ENCODE measurements around the gene FNDC7.
"Not testable (repeated sequence)": the region's sequence is repeated elsewhere in the genome, so short reads cannot be mapped to it uniquely, and the experiment has no call there.

Gene FNDC7

DNA sequence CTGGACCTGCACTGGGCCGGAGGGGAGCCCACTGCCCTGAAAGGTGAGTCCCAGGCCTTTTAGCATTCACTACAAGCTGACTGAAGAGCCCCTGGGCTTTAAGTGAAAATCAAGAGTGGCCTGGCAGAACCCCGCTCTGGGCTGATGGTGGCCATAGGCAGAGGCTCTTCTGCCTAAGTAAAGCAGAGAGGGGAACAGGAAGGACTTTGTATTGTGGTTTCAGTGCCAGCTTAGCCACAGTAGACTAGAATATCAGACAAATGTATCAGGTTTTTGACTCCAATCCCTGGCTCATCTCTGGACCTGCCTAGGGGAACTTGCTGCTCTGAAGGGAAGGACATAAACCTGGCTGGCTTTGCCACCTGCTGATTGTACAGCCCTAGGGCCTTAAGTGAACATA, 41.6 kb upstream of the FNDC7 start:
- H3K9me3 ChIP-seq (ENCODE audit: severe bottlenecking): no peaks in the 10 kb centered on the region
- H3K4me1 ChIP-seq (ENCODE audit: insufficient read depth, poor library complexity, severe bottlenecking): no peaks in the 10 kb centered on the region
- H3K4me3 ChIP-seq (ENCODE audit: severe bottlenecking): no peak overlapping the region
- DNase-seq (ENCODE audit: low spot score) (no peak), ATAC-seq (ENCODE audit: low read depth) (no peak)
- TF ChIP-seq, protein P1, sequence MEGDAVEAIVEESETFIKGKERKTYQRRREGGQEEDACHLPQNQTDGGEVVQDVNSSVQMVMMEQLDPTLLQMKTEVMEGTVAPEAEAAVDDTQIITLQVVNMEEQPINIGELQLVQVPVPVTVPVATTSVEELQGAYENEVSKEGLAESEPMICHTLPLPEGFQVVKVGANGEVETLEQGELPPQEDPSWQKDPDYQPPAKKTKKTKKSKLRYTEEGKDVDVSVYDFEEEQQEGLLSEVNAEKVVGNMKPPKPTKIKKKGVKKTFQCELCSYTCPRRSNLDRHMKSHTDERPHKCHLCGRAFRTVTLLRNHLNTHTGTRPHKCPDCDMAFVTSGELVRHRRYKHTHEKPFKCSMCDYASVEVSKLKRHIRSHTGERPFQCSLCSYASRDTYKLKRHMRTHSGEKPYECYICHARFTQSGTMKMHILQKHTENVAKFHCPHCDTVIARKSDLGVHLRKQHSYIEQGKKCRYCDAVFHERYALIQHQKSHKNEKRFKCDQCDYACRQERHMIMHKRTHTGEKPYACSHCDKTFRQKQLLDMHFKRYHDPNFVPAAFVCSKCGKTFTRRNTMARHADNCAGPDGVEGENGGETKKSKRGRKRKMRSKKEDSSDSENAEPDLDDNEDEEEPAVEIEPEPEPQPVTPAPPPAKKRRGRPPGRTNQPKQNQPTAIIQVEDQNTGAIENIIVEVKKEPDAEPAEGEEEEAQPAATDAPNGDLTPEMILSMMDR (IDR thresholded peaks at IDR 0.05; ENCODE audit: poor library complexity, severe bottlenecking): no peak
- H3K27me3 ChIP-seq (ENCODE audit: insufficient read depth, poor library complexity, severe bottlenecking): no peaks in the 10 kb centered on the region
- H3K27ac ChIP-seq (ENCODE audit: poor library complexity, severe bottlenecking): no peak overlapping the region
- no peaks in the 10 kb centered on the region for H3K36me3 ChIP-seq (ENCODE audit: low read depth)

DNA sequence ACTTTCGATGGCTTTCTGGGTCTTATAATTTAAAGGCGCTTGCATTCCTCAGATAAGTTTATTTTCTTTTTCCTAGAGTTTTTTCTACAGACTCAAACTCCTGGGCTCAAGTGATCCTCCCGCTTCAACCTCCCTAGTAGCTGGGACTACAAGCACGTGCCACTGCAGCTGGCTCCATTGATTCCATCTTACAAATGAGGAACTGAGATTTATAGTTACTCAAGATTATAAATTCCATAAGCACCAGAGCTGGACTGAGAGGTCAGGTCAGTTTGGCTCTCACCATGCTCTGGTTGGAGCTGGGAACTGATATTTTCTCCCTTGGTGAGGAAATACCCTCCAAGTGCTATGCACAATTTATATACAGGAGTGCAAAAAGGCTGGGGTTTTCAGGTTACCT, 34.0 kb upstream of the FNDC7 start:
- TF ChIP-seq, protein P1 (IDR thresholded peaks at IDR 0.05; ENCODE audit: poor library complexity, severe bottlenecking): no peak
- peaks cover 4% of the 10 kb centered on the region for H3K4me1 ChIP-seq (ENCODE audit: insufficient read depth, poor library complexity, severe bottlenecking)
- no peaks in the 10 kb centered on the region for H3K27me3 ChIP-seq (ENCODE audit: insufficient read depth, poor library complexity, severe bottlenecking)
- DNase-seq (ENCODE audit: low spot score): no peak
- no peaks in the 10 kb centered on the region for H3K36me3 ChIP-seq (ENCODE audit: low read depth)
- ATAC-seq (ENCODE audit: low read depth): no peak
- no peak overlapping the region for H3K4me3 ChIP-seq (ENCODE audit: severe bottlenecking)
- no peak overlapping the region for H3K27ac ChIP-seq (ENCODE audit: poor library complexity, severe bottlenecking)
- H3K9me3 ChIP-seq (ENCODE audit: severe bottlenecking): no peaks in the 10 kb centered on the region

DNA sequence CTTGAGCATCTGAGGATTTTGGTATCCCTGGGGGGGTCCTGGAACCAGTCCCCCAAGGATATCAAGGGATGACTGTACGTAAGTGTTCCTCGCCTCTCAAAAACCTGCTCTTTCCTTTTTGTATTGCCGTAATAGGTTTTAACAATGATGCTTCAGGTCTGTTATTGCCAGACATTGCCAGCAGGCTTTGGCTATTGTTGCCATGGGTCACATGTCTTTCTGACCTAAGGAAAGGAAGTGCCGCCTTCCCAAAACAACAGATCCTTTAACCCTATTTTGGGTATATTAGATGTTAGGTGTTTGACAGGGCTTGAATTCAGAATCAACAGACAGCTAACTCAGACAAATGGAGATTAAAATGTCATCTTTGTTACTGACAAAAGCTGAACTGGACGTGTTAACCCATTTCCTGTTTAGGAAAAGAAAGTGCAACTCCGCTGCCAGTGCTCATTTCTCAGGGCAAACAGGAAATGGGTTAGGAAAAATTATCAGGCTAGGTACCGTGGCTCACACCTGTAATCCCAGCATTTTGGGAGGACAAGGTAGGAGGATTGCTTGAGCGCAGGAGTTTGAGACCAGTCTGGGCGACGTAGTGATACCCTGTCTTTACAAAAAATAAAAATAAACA, 33.0 kb upstream of the FNDC7 start:
- DNase-seq (ENCODE audit: low spot score) (no peak), ATAC-seq (ENCODE audit: low read depth) (no peak)

DNA sequence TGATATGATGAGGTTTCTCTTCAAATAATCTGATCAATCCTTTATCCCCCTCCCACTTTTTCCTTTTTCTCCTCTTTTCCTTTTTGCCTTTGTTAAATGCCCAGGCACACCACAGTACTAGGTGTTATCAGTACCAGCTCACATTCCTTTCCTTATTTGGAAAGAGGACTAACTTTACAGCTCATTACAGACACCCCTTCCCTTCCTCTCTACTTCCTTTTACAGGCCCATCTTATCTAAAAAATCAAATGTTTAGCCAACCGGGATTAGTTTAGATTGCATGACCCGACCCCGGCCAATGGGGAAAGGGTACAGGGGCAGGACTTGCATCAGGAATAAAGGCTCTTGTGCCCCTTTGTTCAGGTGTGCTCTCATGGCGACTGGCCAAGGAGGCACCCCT, 31.0 kb upstream of the FNDC7 start:
- H3K27ac ChIP-seq (ENCODE audit: poor library complexity, severe bottlenecking); H3K4me3 ChIP-seq (ENCODE audit: severe bottlenecking); H3K9me3 ChIP-seq (ENCODE audit: severe bottlenecking); ATAC-seq (ENCODE audit: low read depth); H3K27me3 ChIP-seq (ENCODE audit: insufficient read depth, poor library complexity, severe bottlenecking); H3K4me1 ChIP-seq (ENCODE audit: insufficient read depth, poor library complexity, severe bottlenecking); H3K36me3 ChIP-seq (ENCODE audit: low read depth); DNase-seq (ENCODE audit: low spot score): not testable (repeated sequence)

More for the DNA sequence above, 33.0 kb upstream of the FNDC7 start:
- no peaks in the 10 kb centered on the region for H3K36me3 ChIP-seq (ENCODE audit: low read depth)
- H3K27me3 ChIP-seq (ENCODE audit: insufficient read depth, poor library complexity, severe bottlenecking): no peaks in the 10 kb centered on the region
- no peak overlapping the region for H3K27ac ChIP-seq (ENCODE audit: poor library complexity, severe bottlenecking)
- H3K4me3 ChIP-seq (ENCODE audit: severe bottlenecking): no peak overlapping the region
- no peaks in the 10 kb centered on the region for H3K9me3 ChIP-seq (ENCODE audit: severe bottlenecking)
- TF ChIP-seq, protein P1 (IDR thresholded peaks at IDR 0.05; ENCODE audit: poor library complexity, severe bottlenecking): no peak
- peaks cover 4% of the 10 kb centered on the region for H3K4me1 ChIP-seq (ENCODE audit: insufficient read depth, poor library complexity, severe bottlenecking)

DNA sequence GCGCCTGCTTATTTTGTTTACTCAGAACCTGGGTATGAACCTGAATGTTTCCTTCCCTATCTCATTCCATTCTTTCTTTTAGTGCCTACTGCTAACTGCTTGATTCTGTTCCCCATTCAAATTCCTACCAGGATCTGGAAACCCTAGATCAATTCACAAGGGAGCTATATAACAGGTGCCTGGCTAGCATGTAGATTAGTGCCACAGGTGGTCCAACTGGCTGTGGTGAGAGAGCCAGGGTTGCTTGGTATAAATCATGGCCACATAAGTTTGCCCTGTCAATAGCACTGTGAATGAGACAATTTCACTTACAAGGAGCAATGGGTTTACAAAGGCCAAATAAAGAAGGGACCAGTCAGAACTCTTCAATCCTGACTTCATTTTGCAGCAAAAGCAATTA, 27.2 kb upstream of the FNDC7 start:
- DNase-seq (ENCODE audit: low spot score) (no peak), ATAC-seq (ENCODE audit: low read depth) (no peak)
- TF ChIP-seq, protein P1 (IDR thresholded peaks at IDR 0.05; ENCODE audit: poor library complexity, severe bottlenecking): no peak
- Histone ChIP-seq H3K9me3 (ENCODE audit: severe bottlenecking) (no peaks in the 10 kb centered on the region), H3K4me1 (ENCODE audit: insufficient read depth, poor library complexity, severe bottlenecking) (peaks cover 4% of the 10 kb centered on the region), H3K27me3 (ENCODE audit: insufficient read depth, poor library complexity, severe bottlenecking) (no peaks in the 10 kb centered on the region), H3K4me3 (ENCODE audit: severe bottlenecking) (no peak overlapping the region), H3K27ac (ENCODE audit: poor library complexity, severe bottlenecking) (no peak overlapping the region), H3K36me3 (ENCODE audit: low read depth) (no peaks in the 10 kb centered on the region)

Measured in RWPE2 (cell line).